GM19452 (cell line): ENCODE results near the gene KRTAP10-6.
"Not testable (repeated sequence)": the region's sequence is repeated elsewhere in the genome, so short reads cannot be mapped to it uniquely, and the experiment has no call there.

Experiments used
- ATAC-seq: cut with Tn5 transposase; IDR thresholded peaks from one replicate; pipeline ENCODE4 v1.9.1; 2021; ENCODE audit not compliant: unreplicated experiment

Gene KRTAP10-6

GRCh38 chr21:44579833-44580144 is 12.5 kb downstream of the KRTAP10-6 start:
- ATAC-seq, result no peak

GRCh38 chr21:44579056-44579832 is 13.1 kb downstream of the KRTAP10-6 start:
- ATAC-seq, result no peak

- ATAC-seq, result no peak
These were observed 13.8 kb downstream of the KRTAP10-6 start for GRCh38 chr21:44578371-44579055.

GRCh38 chr21:44576025-44576420 is 16.3 kb downstream of the KRTAP10-6 start:
- ATAC-seq, result no peak

- no peak for ATAC-seq
These were observed 16.8 kb downstream of the KRTAP10-6 start for GRCh38 chr21:44575307-44576024.

GRCh38 chr21:44574457-44575306 is 17.6 kb downstream of the KRTAP10-6 start:
- no peak for ATAC-seq

- ATAC-seq, result not testable (repeated sequence)
These were observed 18.5 kb downstream of the KRTAP10-6 start, which contains the start of gene KRTAP10-4 for GRCh38 chr21:44573630-44574456. KRTAP10-4 (plus strand) TSS chr21:44573729; CDS start chr21:44573759, 30 bp downstream.

GRCh38 chr21:44572959-44573583 is 19.2 kb downstream of the KRTAP10-6 start:
- no peak for ATAC-seq

- ATAC-seq, result no peak
These were observed 20.2 kb downstream of the KRTAP10-6 start for GRCh38 chr21:44571844-44572782.

GRCh38 chr21:44571296-44571695 is 21.0 kb downstream of the KRTAP10-6 start:
- no peak for ATAC-seq

- no peak for ATAC-seq
These were observed 22.3 kb downstream of the KRTAP10-6 start for GRCh38 chr21:44569861-44570517.

- ATAC-seq, result no peak
These were observed 23.4 kb downstream of the KRTAP10-6 start for GRCh38 chr21:44568667-44569556.

- ATAC-seq, result no peak
These were observed 24.0 kb downstream of the KRTAP10-6 start for GRCh38 chr21:44568261-44568660.

GRCh38 chr21:44567481-44568171 is 24.7 kb downstream of the KRTAP10-6 start:
- ATAC-seq, result no peak

GRCh38 chr21:44566403-44566802 is 25.9 kb downstream of the KRTAP10-6 start:
- no peak for ATAC-seq

GRCh38 chr21:44564886-44565598 is 27.3 kb downstream of the KRTAP10-6 start:
- ATAC-seq, result no peak
